PC-3 (cell line): ENCODE results near the gene TSPEAR. TPM values are rescaled to one million over a fixed set of nuclear protein-coding genes. Genes with fewer than 3 reads are reported as not detected.
A peak's percentile ranks its signal among the peaks of the same experiment; 100 is the strongest.

Experiments used
- ATAC-seq: fragments of 200-7000 bp; cut with Tn5 transposase; 2 replicates; pipeline ENCODE4 v1.9.1; 2020; ENCODE audit warnings: mild to moderate bottlenecking, moderate library complexity
- BruUV-seq: library from RNA; stranded (reverse); fragments of 400-500 nt; replicated peaks from 2 replicates; lab custom pipeline; 2021; lab: Mats Ljungman, UMichigan
- CTCF ChIA-PET: fragments of 300-600 bp; sonication (Branson Sonifier 250); formaldehyde crosslinking; loops from one replicate; lab custom pipeline; 2022; ENCODE audit warnings: antibody characterized with exemption; lab: Charles Lee
- POLR2A ChIA-PET: fragments of 300-600 bp; sonication (Branson Sonifier 250); formaldehyde crosslinking; loops from one replicate; lab custom pipeline; 2022; ENCODE audit warnings: antibody characterized with exemption; ENCODE audit not compliant: unreplicated experiment; lab: Charles Lee
- DNase-seq: peaks from one replicate; pipeline ENCODE4 v3.0.0-alpha.2; 2015
- H2AFZ ChIP-seq: fragments of 300-600 bp; sonication (generic); 2 replicates; pipeline ENCODE4 v1.6.0; 2016; ENCODE audit warnings: antibody characterized with exemption, low read length
- H3F3A ChIP-seq: fragments of 300-600 bp; sonication (generic); one replicate; pipeline ENCODE4 v1.6.0; 2017; ENCODE audit warnings: antibody characterized with exemption, low read length, control low read depth, mild to moderate bottlenecking; ENCODE audit not compliant: unreplicated experiment
- H3K27ac ChIP-seq: fragments of 300-600 bp; sonication (generic); 2 replicates; pipeline ENCODE4 v1.5.1; 2016; ENCODE audit warnings: mild to moderate bottlenecking, low read length
- H3K27me3 ChIP-seq: fragments of 300-600 bp; sonication (generic); 2 replicates; pipeline ENCODE4 v1.6.1; 2016; ENCODE audit warnings: low read length, mixed read lengths
- H3K36me3 ChIP-seq: fragments of 300-600 bp; sonication (generic); 2 replicates; pipeline ENCODE4 v1.6.1; 2016; ENCODE audit warnings: low read depth, mixed run types, low read length, mixed read lengths
- H3K4me1 ChIP-seq: fragments of 300-600 bp; sonication (generic); 2 replicates; pipeline ENCODE4 v1.5.1; 2016; ENCODE audit warnings: low read length; ENCODE audit not compliant: insufficient read depth
- H3K4me2 ChIP-seq: fragments of 300-600 bp; sonication (generic); 2 replicates; pipeline ENCODE4 v1.6.0; 2016; ENCODE audit warnings: low read length
- H3K4me3 ChIP-seq: fragments of 300-600 bp; sonication (generic); 2 replicates; pipeline ENCODE4 v1.5.1; 2016; ENCODE audit warnings: mild to moderate bottlenecking, low read length, mixed read lengths
- H3K79me2 ChIP-seq: fragments of 300-600 bp; sonication (generic); 2 replicates; pipeline ENCODE4 v1.6.1; 2017; ENCODE audit warnings: low read length, mixed read lengths
- H3K9ac ChIP-seq: fragments of 300-600 bp; sonication (generic); 2 replicates; pipeline ENCODE4 v1.6.0; 2016; ENCODE audit warnings: mild to moderate bottlenecking, low read length
- H3K9me2 ChIP-seq: fragments of 300-600 bp; sonication (generic); replicated peaks from 2 replicates; pipeline ENCODE4 v1.6.1; 2016; ENCODE audit warnings: mixed run types, low read length, mixed read lengths
- H3K9me3 ChIP-seq: fragments of 300-600 bp; sonication (generic); 2 replicates; pipeline ENCODE4 v1.6.1; 2016; ENCODE audit warnings: low read length, mixed read lengths
- H4K20me1 ChIP-seq: fragments of 300-600 bp; sonication (generic); 2 replicates; pipeline ENCODE4 v1.6.1; 2016; ENCODE audit warnings: low read length, mixed read lengths
- CTCF ChIP-seq: fragments of 300-600 bp; sonication (generic); conservative IDR thresholded peaks from 2 replicates; pipeline ENCODE4 v1.5.1; 2017; ENCODE audit warnings: antibody characterized with exemption, low read depth, mild to moderate bottlenecking, low read length
- EZH2 ChIP-seq: fragments of 300-600 bp; sonication (generic); IDR thresholded peaks from one replicate; pipeline ENCODE4 v1.6.1; 2017; ENCODE audit warnings: antibody characterized with exemption, mild to moderate bottlenecking, low read length; ENCODE audit not compliant: unreplicated experiment
- EZH2phosphoT487 ChIP-seq: fragments of 300-600 bp; sonication (generic); IDR thresholded peaks from 2 replicates; pipeline ENCODE4 v1.6.1; 2018; ENCODE audit warnings: mild to moderate bottlenecking, antibody characterized with exemption, low read length, borderline replicate concordance
- intact Hi-C: fragments of 100-400 bp; cut with micrococcal nuclease; formaldehyde crosslinking; loops from 2 replicates; pipeline ENCODE4 v1.9.0; 2023
- total RNA-seq: library from RNA; depleted of rRNA; stranded (reverse); fragments of >200 nt; gene quantifications from 2 replicates; pipeline ENCODE4 v1.2.3, GENCODE V29; 2014

The TSPEAR gene
- total RNA-seq, 1 experiment from 2014 or later, result 2.1 TPM

- Histone ChIP-seq H3K27ac (no peak overlapping the region), H3K4me1 (peaks cover 11% of the 10 kb centered on the region; the same call in 1 of the 2 replicates), H3K9ac (no peak overlapping the region), H3K36me3 (no peaks in the 10 kb centered on the region), H3F3A (no peaks in the 10 kb centered on the region), H3K4me2 (no peak overlapping the region), H3K79me2 (no peaks in the 10 kb centered on the region), H2AFZ (no peak overlapping the region), H3K27me3 (no peaks in the 10 kb centered on the region), H3K9me3 (no peaks in the 10 kb centered on the region), H3K4me3 (no peak overlapping the region), H3K9me2 (no peaks in the 10 kb centered on the region), H4K20me1 (no peaks in the 10 kb centered on the region)
- TF ChIP-seq EZH2phosphoT487, result no peak
- DNase-seq (no peak), ATAC-seq (no peak)
- ChIA-PET POLR2A (no interaction called here), CTCF (no interaction called here)
- no TSS peak for BruUV-seq
- intact Hi-C loops, result no loop called here
These were observed 203.5 kb downstream of the TSPEAR start for GRCh38 chr21:44507673-44508425.

DNA sequence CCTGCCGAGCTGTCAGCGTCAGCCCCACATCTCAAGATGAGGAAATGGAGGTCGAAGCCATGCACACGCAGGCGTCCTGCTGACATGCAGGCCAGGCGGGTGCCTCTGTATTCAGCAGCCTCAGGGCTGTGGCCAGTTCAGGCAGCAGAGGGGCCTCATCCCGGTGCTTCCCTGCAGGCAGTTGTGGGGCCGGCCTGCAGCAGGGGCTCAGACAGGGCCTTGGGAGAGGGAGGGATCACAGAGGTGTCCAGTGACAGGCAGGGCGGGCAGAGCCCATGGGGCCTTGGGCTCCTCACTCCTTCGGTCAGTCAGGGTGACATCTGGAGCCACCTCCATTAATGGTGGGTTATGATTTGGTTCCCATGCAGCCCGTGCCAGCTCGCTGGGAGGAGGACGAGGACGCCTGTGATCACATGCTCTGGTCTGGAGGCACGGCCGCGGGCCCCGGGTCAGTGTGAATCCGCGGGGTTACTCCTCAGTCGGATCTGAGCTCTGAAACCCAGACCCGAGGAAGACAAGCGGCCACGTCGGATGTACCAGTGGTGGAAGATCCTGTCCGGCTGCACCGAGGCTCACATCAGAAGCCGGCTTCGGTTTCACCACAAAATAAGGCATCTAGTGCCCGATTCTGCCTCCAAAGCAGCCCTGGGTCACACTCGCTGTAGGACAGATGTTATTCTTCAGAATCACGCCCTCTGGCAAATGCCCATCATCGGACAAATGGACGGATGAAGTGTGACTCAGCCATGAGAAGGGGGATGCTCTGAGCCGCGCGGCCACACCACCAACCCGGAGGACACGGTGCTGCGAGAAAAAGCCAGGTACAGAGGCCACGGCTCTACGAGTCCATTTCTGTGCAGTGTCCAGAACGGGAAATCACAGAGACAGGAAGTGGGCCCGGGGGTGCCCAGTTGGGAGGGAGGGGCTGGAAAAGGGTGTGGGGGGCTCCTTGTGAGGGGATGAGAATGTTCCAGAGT, 204.8 kb downstream of the TSPEAR start:
- Histone ChIP-seq H3K36me3 (no peaks in the 10 kb centered on the region), H4K20me1 (no peaks in the 10 kb centered on the region), H3K4me2 (no peak overlapping the region), H3K4me3 (no peak overlapping the region), H3K79me2 (no peaks in the 10 kb centered on the region), H3K9ac (no peak overlapping the region), H3K27me3 (no peaks in the 10 kb centered on the region), H3K4me1 (peaks cover 11% of the 10 kb centered on the region; the same call in 1 of the 2 replicates), H3K9me2 (no peaks in the 10 kb centered on the region), H2AFZ (no peak overlapping the region), H3K27ac (no peak overlapping the region), H3F3A (no peaks in the 10 kb centered on the region), H3K9me3 (no peaks in the 10 kb centered on the region)
- DNase-seq (no peak), ATAC-seq (no peak)
- CTCF ChIA-PET, result no interaction called here
- no TSS peak for BruUV-seq
- intact Hi-C loops, result no loop called here
- no peak for TF ChIP-seq CTCF
- no peak for TF ChIP-seq EZH2
- no peak for TF ChIP-seq EZH2phosphoT487
- POLR2A ChIA-PET, result no interaction called here

DNA sequence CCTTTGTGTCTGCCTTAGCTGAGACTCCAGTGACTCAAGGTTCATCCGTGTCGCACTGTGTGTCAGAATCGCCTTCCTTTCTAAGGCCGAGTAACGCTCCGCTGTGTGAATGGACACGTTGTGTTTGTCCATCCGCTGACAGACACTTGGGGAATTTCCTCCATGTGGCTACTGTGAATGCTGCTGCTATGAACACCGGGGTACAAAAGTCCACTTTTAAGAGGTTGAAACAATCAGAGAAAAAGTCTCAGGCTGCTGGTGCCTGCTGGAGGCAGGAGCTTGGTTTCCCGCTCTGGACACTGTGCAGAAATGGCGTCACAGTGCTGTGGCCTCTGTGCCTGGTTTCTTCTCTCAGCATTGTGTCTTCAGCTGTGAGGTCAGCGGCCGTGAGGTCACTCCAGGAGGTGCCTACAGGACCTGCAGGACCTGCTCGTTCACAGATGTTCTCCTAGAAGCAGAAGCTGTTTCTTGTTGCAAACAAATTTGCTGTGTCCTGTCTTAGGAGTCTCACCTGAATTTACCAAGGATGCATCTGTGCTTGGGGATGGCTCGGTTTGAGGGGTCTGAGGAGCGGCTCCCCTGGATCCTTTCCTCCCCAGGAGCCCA, 205.6 kb downstream of the TSPEAR start:
- Histone ChIP-seq H3K9me3 (no peaks in the 10 kb centered on the region), H3F3A (no peaks in the 10 kb centered on the region), H3K9me2 (no peaks in the 10 kb centered on the region), H3K4me1 (peaks cover 7% of the 10 kb centered on the region; the same call in 1 of the 2 replicates), H3K36me3 (no peaks in the 10 kb centered on the region), H3K79me2 (no peaks in the 10 kb centered on the region), H3K9ac (no peak overlapping the region), H3K27ac (no peak overlapping the region), H3K27me3 (no peaks in the 10 kb centered on the region), H2AFZ (peak overlapping the region; percentile 30; the same call in 1 of the 2 replicates), H3K4me2 (no peak overlapping the region), H4K20me1 (no peaks in the 10 kb centered on the region), H3K4me3 (no peak overlapping the region)
- POLR2A ChIA-PET, result no interaction called here
- intact Hi-C loops, result no loop called here
- peak; percentile 19 for DNase-seq
- BruUV-seq, result no TSS peak
- no peak for ATAC-seq
- CTCF ChIA-PET, result no interaction called here
- no peak for TF ChIP-seq EZH2
- TF ChIP-seq EZH2phosphoT487, result no peak
- TF ChIP-seq CTCF, result no peak
